ENCODE data around the gene TEKT5.

GRCh38 chr16:10688291-10688690 is 6.4 kb downstream of the TEKT5 start:
- TF ChIP-seq CTCF (IDR thresholded peaks at IDR 0.05), result no peak
- TF ChIP-seq POLR2A (IDR thresholded peaks at IDR 0.05), result no peak

All from uterus (tissue), 2 donors.